Upper lobe of left lung (tissue), 6 donors: Measurements from ENCODE around the gene CCKAR. TPM values are rescaled to one million over a fixed set of nuclear protein-coding genes. Genes with fewer than 3 reads are reported as not detected.
A peak's percentile ranks its signal among the peaks of the same experiment; 100 is the strongest.

Source experiments
- ATAC-seq, 2 donors: fragments of 200-7000 bp; cut with Tn5 transposase; one replicate each; pipeline ENCODE4 v1.9.1; 2022; ENCODE audit warnings: mild to moderate bottlenecking in 2 of 2, moderate library complexity in 2 of 2; ENCODE audit not compliant: low FRiP score in 2 of 2
- DNase-seq, 2 donors: peaks; one replicate each; pipeline ENCODE4 v3.0.0-alpha.2; 2019 to 2020
- H3K27ac ChIP-seq, 4 donors: fragments of 200-600 bp; sonication (generic); one replicate each; pipeline ENCODE4 v1.5.1; 2016 to 2019
- H3K27me3 ChIP-seq, 4 donors: fragments of 200-600 bp; sonication (generic); one replicate each; pipeline ENCODE4 v1.5.1; 2017 to 2019
- H3K36me3 ChIP-seq, 4 donors: fragments of 200-600 bp; sonication (generic); one replicate each; pipeline ENCODE4 v1.5.1; 2016 to 2019
- H3K4me1 ChIP-seq, 4 donors: fragments of 200-600 bp; sonication (generic); one replicate each; pipeline ENCODE4 v1.5.1; 2018 to 2019
- H3K4me3 ChIP-seq, 4 donors: fragments of 200-600 bp; sonication (generic); one replicate each; pipeline ENCODE4 v1.5.1; 2017 to 2019; ENCODE audit warnings: mild to moderate bottlenecking in 2 of 4, moderate library complexity in 1 of 4
- H3K9me3 ChIP-seq, 4 donors: fragments of 200-600 bp; sonication (generic); one replicate each; pipeline ENCODE4 v1.5.1; 2018 to 2019
- EP300 ChIP-seq, 4 donors: sonication (generic); formaldehyde crosslinking; IDR thresholded peaks; one replicate each; pipeline ENCODE4 v1.5.1; 2017; ENCODE audit warnings: antibody characterized with exemption in 4 of 4, control low read depth in 2 of 4
- POLR2A ChIP-seq, 4 donors: fragments of 450-650 bp; IDR thresholded peaks; one replicate each; pipeline ENCODE4 v1.5.1; 2016 to 2017; ENCODE audit warnings: antibody characterized with exemption in 4 of 4, mild to moderate bottlenecking in 2 of 4
- POLR2AphosphoS5 ChIP-seq, 2 donors: sonication (generic); formaldehyde crosslinking; IDR thresholded peaks; one replicate each; pipeline ENCODE4 v1.5.1; 2017; ENCODE audit warnings: antibody characterized with exemption in 2 of 2
- WGBS, 2 donors: methylation state at CpG; one replicate each; pipeline ENCODE4 v1.1.5; 2017 to 2018; 5-methylcytosine and 5-hydroxymethylcytosine counted together
- total RNA-seq, 6 donors: library from RNA; depleted of rRNA in 4 of 6; stranded (reverse); fragments of >200 nt in 4 of 6; gene quantifications; one replicate each; pipeline versions ENCODE4 v1.1.0 to v1.2.1, GENCODE V29; 2016 to 2021
- TF ChIP-seq, protein P1 (sequence below), 6 experiments: fragments of 450-650 bp in 4 of 6; fragments of 200-600 bp in 2 of 6; sonication (generic) in 2 of 6; IDR thresholded peaks; one replicate each; pipeline ENCODE4 v1.5.1; 2016 to 2019; ENCODE audit warnings: antibody characterized with exemption in 6 of 6
- donor health status: DM: no; HTN: no; CAD: no; lungs with moderate emphysema.
- donor health status: DM: no; HTN: yes; CAD: no; lungs with severe emphysema.

Gene CCKAR
- total RNA-seq, 6 donors from 2014 or later, result not detected

GRCh38 chr4:26459756-26460530 is 30.3 kb downstream of the CCKAR start:
- Histone ChIP-seq H3K4me1 (peaks cover 0 to 5% (median 0%) of the 10 kb centered on the region in 4 donors), H3K4me3 (no peak overlapping the region), H3K36me3 (no peaks in the 10 kb centered on the region), H3K9me3 (no peaks in the 10 kb centered on the region), H3K27ac (no peak overlapping the region), H3K27me3 (no peaks in the 10 kb centered on the region)
- ATAC-seq (no peak), DNase-seq (no peak)
- no peak for TF ChIP-seq POLR2AphosphoS5 (IDR thresholded peaks at IDR 0.05)
- TF ChIP-seq POLR2A (IDR thresholded peaks at IDR 0.05), result no peak
- TF ChIP-seq, protein P1, sequence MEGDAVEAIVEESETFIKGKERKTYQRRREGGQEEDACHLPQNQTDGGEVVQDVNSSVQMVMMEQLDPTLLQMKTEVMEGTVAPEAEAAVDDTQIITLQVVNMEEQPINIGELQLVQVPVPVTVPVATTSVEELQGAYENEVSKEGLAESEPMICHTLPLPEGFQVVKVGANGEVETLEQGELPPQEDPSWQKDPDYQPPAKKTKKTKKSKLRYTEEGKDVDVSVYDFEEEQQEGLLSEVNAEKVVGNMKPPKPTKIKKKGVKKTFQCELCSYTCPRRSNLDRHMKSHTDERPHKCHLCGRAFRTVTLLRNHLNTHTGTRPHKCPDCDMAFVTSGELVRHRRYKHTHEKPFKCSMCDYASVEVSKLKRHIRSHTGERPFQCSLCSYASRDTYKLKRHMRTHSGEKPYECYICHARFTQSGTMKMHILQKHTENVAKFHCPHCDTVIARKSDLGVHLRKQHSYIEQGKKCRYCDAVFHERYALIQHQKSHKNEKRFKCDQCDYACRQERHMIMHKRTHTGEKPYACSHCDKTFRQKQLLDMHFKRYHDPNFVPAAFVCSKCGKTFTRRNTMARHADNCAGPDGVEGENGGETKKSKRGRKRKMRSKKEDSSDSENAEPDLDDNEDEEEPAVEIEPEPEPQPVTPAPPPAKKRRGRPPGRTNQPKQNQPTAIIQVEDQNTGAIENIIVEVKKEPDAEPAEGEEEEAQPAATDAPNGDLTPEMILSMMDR (IDR thresholded peaks at IDR 0.05), result no peak
- 96 to 98% methylated on average over 13 of the region's 13 CpGs for WGBS, 2 donors

DNA sequence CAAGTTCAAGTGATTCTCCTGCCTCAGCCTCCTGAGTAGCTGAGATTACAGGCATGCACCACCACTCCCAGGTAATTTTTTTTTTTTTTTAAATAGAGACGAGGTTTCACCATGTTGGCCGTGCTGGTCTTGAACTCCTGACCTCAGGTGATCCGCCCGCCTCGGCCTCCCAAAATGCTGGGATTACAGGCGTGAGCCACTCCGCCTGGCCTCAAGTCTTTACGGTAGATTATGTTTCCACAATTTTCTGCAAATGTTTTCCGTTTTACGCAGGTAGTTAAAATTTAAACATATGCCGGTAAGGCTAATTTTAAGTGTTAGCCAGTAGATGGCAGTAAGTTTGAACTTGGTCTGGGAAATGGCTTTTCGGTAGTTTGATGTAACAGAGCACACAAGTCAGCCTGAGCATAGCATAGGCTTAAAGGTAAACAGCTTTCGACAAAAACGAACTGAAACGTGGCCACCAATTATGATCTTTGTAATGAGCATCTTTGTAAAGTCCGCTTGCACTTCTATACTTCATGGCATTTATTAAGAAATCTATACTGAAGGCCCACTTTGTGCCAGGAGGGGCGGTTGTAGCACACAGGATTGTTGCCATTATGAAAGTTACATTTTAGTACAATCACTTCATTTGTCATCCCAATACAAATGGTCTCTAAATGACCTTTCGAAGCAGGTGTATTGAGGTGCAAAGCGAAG is 31.1 kb downstream of the CCKAR start:
- Histone ChIP-seq H3K27me3 (no peaks in the 10 kb centered on the region), H3K4me1 (peaks cover 0 to 5% (median 0%) of the 10 kb centered on the region in 4 donors), H3K9me3 (no peaks in the 10 kb centered on the region), H3K36me3 (no peaks in the 10 kb centered on the region), H3K27ac (no peak overlapping the region), H3K4me3 (no peak overlapping the region)
- 33 to 39% methylated on average over 19 of the region's 19 CpGs for WGBS, 2 donors
- no peak for TF ChIP-seq POLR2A (IDR thresholded peaks at IDR 0.05)
- TF ChIP-seq, protein P1 (IDR thresholded peaks at IDR 0.05), result peak in 5 of 6 experiments; percentile 31 to 59 (median 43)
- DNase-seq (peak in 1 of 2 donors; percentile 10), ATAC-seq (peak in 1 of 2 donors; percentile 69)

GRCh38 chr4:26458157-26458561 is 32.1 kb downstream of the CCKAR start:
- no peak for ATAC-seq
- Histone ChIP-seq H3K9me3 (no peaks in the 10 kb centered on the region), H3K27ac (no peak overlapping the region), H3K4me3 (no peak overlapping the region), H3K36me3 (no peaks in the 10 kb centered on the region), H3K4me1 (peaks cover 0 to 5% (median 0%) of the 10 kb centered on the region in 4 donors), H3K27me3 (no peaks in the 10 kb centered on the region)
- no peak for DNase-seq
- 43 to 54% methylated on average over 7 of the region's 7 CpGs for WGBS, 2 donors
- TF ChIP-seq POLR2A (IDR thresholded peaks at IDR 0.05) (no peak), POLR2AphosphoS5 (IDR thresholded peaks at IDR 0.05) (no peak), EP300 (IDR thresholded peaks at IDR 0.05) (no peak)
- TF ChIP-seq, protein P1 (IDR thresholded peaks at IDR 0.05), result no peak

GRCh38 chr4:26457412-26457811 is 32.9 kb downstream of the CCKAR start:
- TF ChIP-seq, protein P1 (IDR thresholded peaks at IDR 0.05), result no peak
- Histone ChIP-seq H3K27ac (no peak overlapping the region), H3K9me3 (no peaks in the 10 kb centered on the region), H3K4me3 (no peak overlapping the region), H3K27me3 (no peaks in the 10 kb centered on the region), H3K36me3 (no peaks in the 10 kb centered on the region), H3K4me1 (peaks cover 0 to 5% (median 0%) of the 10 kb centered on the region in 4 donors)
- 87 to 92% methylated on average over 6 of the region's 6 CpGs for WGBS, 2 donors
- ATAC-seq (no peak), DNase-seq (no peak)
